WTC11 (cell line): ENCODE results near the gene CEACAM19.

Experiments used
- CTCF ChIP-seq: fragments of 200-600 bp; IDR thresholded peaks from 2 replicates; pipeline ENCODE4 v1.8.0; 2022; ENCODE audit warnings: antibody characterized with exemption
- E2F5 ChIP-seq: sonication (generic); formaldehyde crosslinking; IDR thresholded peaks from 2 replicates; pipeline ENCODE4 v1.8.1; 2022; ENCODE audit warnings: mild to moderate bottlenecking, moderate library complexity, missing genetic modification reagents

- no peak for TF ChIP-seq E2F5 (CRISPR knock-in tag)
- no peak for TF ChIP-seq CTCF
Observed at GRCh38 chr19:44720945-44721344, 49.7 kb downstream of the CEACAM19 start.
